ENCODE measurements around the gene KLLN. TPM values are rescaled to one million over a fixed set of nuclear protein-coding genes. Genes with fewer than 3 reads are reported as not detected.

KLLN gene
- total RNA-seq, 1 experiment from 2014 or later, result 1.4 TPM

- Histone ChIP-seq H3K9ac (ENCODE audit: low read length) (peak overlapping the region; percentile 54), H3K4me2 (ENCODE audit: low read length) (peak overlapping the region; percentile 75), H3K9me2 (ENCODE audit: insufficient read depth) (no peaks in the 10 kb centered on the region), H3K4me3 (replicated peaks in 1 of 2; ENCODE audit: low read depth in 1 of 2, low read length in 2 of 2) (peak overlapping the region in 1 of 2 experiments; percentile 35; a peak in 2 of 4 replicates), H3K27ac (ENCODE audit: low read depth, low read length) (peak overlapping the region; percentile 70), H4K20me1 (ENCODE audit: insufficient read depth) (no peaks in the 10 kb centered on the region), H3K27me3 (ENCODE audit: insufficient read depth, low read length) (no peaks in the 10 kb centered on the region), H3K36me3 (ENCODE audit: control insufficient read depth in 1 of 2, insufficient read depth in 2 of 2, low read length in 2 of 2) (no peaks in the 10 kb centered on the region), H3K9me3 (ENCODE audit: control insufficient read depth in 1 of 2, insufficient read depth in 1 of 2, low read depth in 1 of 2, low read length in 2 of 2) (no peaks in the 10 kb centered on the region), H3K4me1 (ENCODE audit: control insufficient read depth in 1 of 2, insufficient read depth in 2 of 2, low read length in 2 of 2) (peaks cover 37 to 59% of the 10 kb centered on the region in 2 experiments), H3K79me2 (ENCODE audit: insufficient read depth, low read length) (no peaks in the 10 kb centered on the region), H2AFZ (ENCODE audit: low read depth, low read length, poor library complexity, severe bottlenecking) (peak overlapping the region; percentile 55)
- ChIA-PET RAD21 (ENCODE audit: low non-redundant PET in 1 of 2, low total read pairs in 2 of 2, uncharacterized antibody in 2 of 2, unreplicated experiment in 2 of 2) (interaction anchor here in 1 of 2 experiments (0.7 kb wide), 1 partner anchor 1137 kb away, joined by 3 read pairs; no protein-coding TSS in a partner anchor), POLR2A (interaction anchor here (1.1 kb wide), 1 partner anchor 20 kb away, joined by 4 read pairs; no protein-coding TSS in a partner anchor), CTCF (no interaction called here)
- DNase-seq (ENCODE audit: low read depth, low spot score), result peak; percentile 81
- ATAC-seq, result peak; percentile 82
- no TSS peak for BruUV-seq (replicated peaks)
- intact Hi-C loops (cut with micrococcal nuclease), result no loop called here
- TF ChIP-seq SRF (IDR thresholded peaks at IDR 0.05; ENCODE audit: low read depth) (0 out of 2 replicates have a peak, but pooled peaks have one; percentile 19), MAX (IDR thresholded peaks at IDR 0.05) (peak; percentile 41; the same call in 1 of the 2 replicates), SP1 (IDR thresholded peaks at IDR 0.05; ENCODE audit: low read depth) (peak; percentile 91), ZNF274 (IDR thresholded peaks at IDR 0.05; ENCODE audit: low read depth, low read length) (no peak), RAD21 (IDR thresholded peaks at IDR 0.05; ENCODE audit: low read depth) (no peak), SIN3A (IDR thresholded peaks at IDR 0.05; ENCODE audit: low read depth) (peak; percentile 37; the same call in 1 of the 2 replicates), REST (IDR thresholded peaks at IDR 0.05; ENCODE audit: low read depth) (no peak), ZBTB33 (IDR thresholded peaks at IDR 0.05; ENCODE audit: extremely low read depth, insufficient replicate concordance, low read length) (no peak), EZH2 (IDR thresholded peaks at IDR 0.05) (no peak), TCF7L2 (IDR thresholded peaks at IDR 0.05; ENCODE audit: borderline replicate concordance, extremely low read depth, insufficient read depth, insufficient read length) (no peak), ZFX (IDR thresholded peaks at IDR 0.05) (no peak), EGR1 (IDR thresholded peaks at IDR 0.05; ENCODE audit: low read depth) (no peak), FOSL1 (IDR thresholded peaks at IDR 0.05; ENCODE audit: low read depth) (peak; percentile 81), CTCF (IDR thresholded peaks at IDR 0.05 in 2 of 3, conservative IDR thresholded peaks at IDR 0.05 in 1 of 3; ENCODE audit: borderline replicate concordance in 1 of 3, insufficient read depth in 1 of 3, low read depth in 2 of 3, low read length in 2 of 3) (no peak), CEBPB (IDR thresholded peaks at IDR 0.05; ENCODE audit: low read depth) (no peak; the same call in 1 of the 2 replicates), CBX3 (IDR thresholded peaks at IDR 0.05; ENCODE audit: low read depth) (peak; percentile 91), JUND (IDR thresholded peaks at IDR 0.05) (peak; percentile 81), YY1 (IDR thresholded peaks at IDR 0.05; ENCODE audit: extremely low read depth, insufficient replicate concordance, low read depth, low read length) (no peak), ELF1 (IDR thresholded peaks at IDR 0.05; ENCODE audit: borderline replicate concordance, low read depth) (no peak), POLR2A (IDR thresholded peaks at IDR 0.05; ENCODE audit: borderline replicate concordance, extremely low read depth, insufficient read depth, insufficient read length) (no peak), POLR2AphosphoS5 (IDR thresholded peaks at IDR 0.05; ENCODE audit: low read depth, low read length) (no peak)
Observed at GRCh38 chr10:87842220-87842641, 21.1 kb downstream of the KLLN start.

Measured in HCT116 (cell line).